SK-N-SH (cell line): Measurements from ENCODE around the gene CLEC10A. TPM values are rescaled to one million over a fixed set of nuclear protein-coding genes. Genes with fewer than 3 reads are reported as not detected.

Experiments used
- CTCF ChIP-seq: fragments of 200-600 bp; sonication (generic); IDR thresholded peaks from 2 replicates; pipeline ENCODE4 v1.6.1; 2017; ENCODE audit warnings: antibody characterized with exemption, mild to moderate bottlenecking, moderate library complexity
- ELF1 ChIP-seq: IDR thresholded peaks from 2 replicates; pipeline ENCODE4 v1.4.0; 2012
- EP300 ChIP-seq, 2 experiments: IDR thresholded peaks; 2 replicates each; pipeline versions ENCODE4 v1.4.0 to v1.6.1; 2012; ENCODE audit warnings: borderline replicate concordance in 1 of 2, low read depth in 1 of 2, low read length in 1 of 2
- EZH2phosphoT487 ChIP-seq: fragments of 200-600 bp; sonication (generic); IDR thresholded peaks from 2 replicates; pipeline ENCODE4 v1.6.1; 2017; ENCODE audit warnings: low read depth, mixed run types, mild to moderate bottlenecking, antibody characterized with exemption, moderate library complexity, borderline replicate concordance
- FOXM1 ChIP-seq: IDR thresholded peaks from 2 replicates; pipeline ENCODE4 v1.4.0; 2012; ENCODE audit warnings: low read depth, mild to moderate bottlenecking
- GABPA ChIP-seq: IDR thresholded peaks from 2 replicates; pipeline ENCODE4 v1.4.0; 2012; ENCODE audit warnings: low read depth, mild to moderate bottlenecking
- JUND ChIP-seq: IDR thresholded peaks from 2 replicates; pipeline ENCODE4 v1.4.0; 2012
- MXI1 ChIP-seq: IDR thresholded peaks from 2 replicates; pipeline ENCODE4 v1.6.1; 2012; ENCODE audit warnings: mild to moderate bottlenecking, low read depth, low read length, improper control_type of control experiment
- NFIC ChIP-seq: IDR thresholded peaks from 2 replicates; pipeline ENCODE4 v1.4.0; 2012; ENCODE audit warnings: borderline replicate concordance
- NRF1 ChIP-seq: IDR thresholded peaks from 2 replicates; pipeline ENCODE4 v1.6.1; 2012; ENCODE audit warnings: low read depth, mild to moderate bottlenecking, low read length
- PBX3 ChIP-seq: IDR thresholded peaks from 2 replicates; pipeline ENCODE4; 2012
- POLR2AphosphoS5 ChIP-seq: IDR thresholded peaks from 2 replicates; pipeline ENCODE4 v1.6.1; 2012; ENCODE audit warnings: low read depth, low read length
- RAD21 ChIP-seq: IDR thresholded peaks from 2 replicates; pipeline ENCODE4 v1.6.1; 2012; ENCODE audit warnings: mild to moderate bottlenecking, low read length
- RCOR1 ChIP-seq: fragments of 150-350 bp; IDR thresholded peaks from 2 replicates; pipeline ENCODE4 v1.6.1; 2017; ENCODE audit warnings: antibody characterized with exemption, low read length
- RXRA ChIP-seq: IDR thresholded peaks from 2 replicates; pipeline ENCODE4 v1.4.0; 2012; ENCODE audit warnings: low read depth, mild to moderate bottlenecking, borderline replicate concordance
- SMC3 ChIP-seq: IDR thresholded peaks from 2 replicates; pipeline ENCODE4 v1.6.1; 2012; ENCODE audit warnings: low read depth, low read length, improper control_type of control experiment
- TAF1 ChIP-seq: IDR thresholded peaks from 2 replicates; pipeline ENCODE4 v1.6.1; 2012; ENCODE audit warnings: low read depth, mild to moderate bottlenecking, low read length, moderate library complexity, borderline replicate concordance
- TCF12 ChIP-seq: IDR thresholded peaks from 2 replicates; pipeline ENCODE4 v1.4.0; 2012
- TEAD4 ChIP-seq: IDR thresholded peaks from 2 replicates; pipeline ENCODE4 v1.4.0; 2012; ENCODE audit warnings: mild to moderate bottlenecking, borderline replicate concordance; ENCODE audit not compliant: insufficient read depth
- USF2 ChIP-seq: fragments of 150-350 bp; IDR thresholded peaks from 2 replicates; pipeline ENCODE4 v1.6.1; 2017; ENCODE audit warnings: antibody characterized with exemption, low read length, low read depth, borderline replicate concordance
- YY1 ChIP-seq: IDR thresholded peaks from 2 replicates; pipeline ENCODE4 v1.4.0; 2012; ENCODE audit warnings: low read depth, mild to moderate bottlenecking
- polyA plus RNA-seq, 3 experiments: library from polyadenylated mRNA; depleted of rRNA; stranded (reverse); fragments of >200 nt; gene quantifications; 2 replicates each; pipeline ENCODE4 v1.2.3, GENCODE V29; 2012
- TF ChIP-seq, protein P1 (sequence below): fragments of 150-350 bp; IDR thresholded peaks from 2 replicates; pipeline ENCODE4 v1.6.1; 2016; ENCODE audit warnings: mild to moderate bottlenecking, low read depth, low read length

The CLEC10A gene
- polyA plus RNA-seq, 1 of the 3 experiments (the other 2 are of a cell fraction), result not detected

DNA sequence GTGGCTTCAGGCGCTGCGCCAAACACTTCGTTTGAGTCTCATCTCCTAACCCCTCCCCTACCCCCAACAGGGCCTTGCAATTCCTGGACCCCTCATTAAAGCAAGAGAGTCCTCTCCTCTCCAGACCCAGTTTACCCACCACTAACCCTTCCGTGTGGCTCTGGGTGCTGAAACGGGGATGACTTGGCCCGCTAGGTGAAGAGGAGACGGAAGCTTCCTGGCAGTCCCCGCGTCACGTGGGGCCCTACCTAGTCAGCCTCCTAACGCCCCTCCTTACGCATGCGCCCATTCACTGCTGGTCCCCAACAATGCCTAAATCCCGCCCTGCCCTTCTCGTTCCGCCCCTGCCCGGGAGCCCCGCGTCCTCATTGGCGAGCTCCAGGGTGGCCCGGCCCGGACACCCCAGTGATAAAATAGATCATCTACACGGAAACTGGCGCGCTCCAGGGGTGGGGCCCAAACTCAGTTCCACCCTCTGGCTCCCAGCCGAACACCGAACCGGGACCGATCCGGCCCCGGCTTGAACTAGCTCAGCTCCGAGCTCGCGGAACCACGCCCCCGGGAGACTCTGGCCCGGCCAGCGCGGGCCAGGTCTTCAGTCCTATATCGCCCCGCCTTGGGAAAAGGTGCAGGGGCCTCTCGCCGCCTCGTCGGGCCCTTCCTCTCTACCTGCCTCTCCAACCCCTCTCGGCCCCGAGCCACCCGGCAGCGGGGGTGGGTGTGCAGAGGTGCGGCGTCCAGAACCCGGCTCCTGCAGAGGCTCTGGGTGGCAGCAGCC, 44.3 kb downstream of the CLEC10A start, which contains the start of gene SLC16A13 (continued):
- TF ChIP-seq USF2 (peak; percentile 92), NRF1 (peak; percentile 85), POLR2AphosphoS5 (peak; percentile 89), EP300 (IDR thresholded peaks at IDR 0.05; ENCODE audit: borderline replicate concordance in 1 of 2, low read depth in 1 of 2, low read length in 1 of 2) (no peak), TAF1 (peak; percentile 49; the same call in 1 of the 2 replicates), TEAD4 (no peak), SMC3 (no peak), RXRA (no peak), RCOR1 (0 out of 2 replicates have a peak, but pooled peaks have one; percentile 4), NFIC (no peak; the same call in 1 of the 2 replicates), TCF12 (no peak), PBX3 (no peak), JUND (no peak), RAD21 (no peak), FOXM1 (no peak), EZH2phosphoT487 (no peak), CTCF (no peak), YY1 (peak; percentile 31; the same call in 1 of the 2 replicates), ELF1 (peak; percentile 51), GABPA (no peak), MXI1 (peak; percentile 86)
- TF ChIP-seq, protein P1, sequence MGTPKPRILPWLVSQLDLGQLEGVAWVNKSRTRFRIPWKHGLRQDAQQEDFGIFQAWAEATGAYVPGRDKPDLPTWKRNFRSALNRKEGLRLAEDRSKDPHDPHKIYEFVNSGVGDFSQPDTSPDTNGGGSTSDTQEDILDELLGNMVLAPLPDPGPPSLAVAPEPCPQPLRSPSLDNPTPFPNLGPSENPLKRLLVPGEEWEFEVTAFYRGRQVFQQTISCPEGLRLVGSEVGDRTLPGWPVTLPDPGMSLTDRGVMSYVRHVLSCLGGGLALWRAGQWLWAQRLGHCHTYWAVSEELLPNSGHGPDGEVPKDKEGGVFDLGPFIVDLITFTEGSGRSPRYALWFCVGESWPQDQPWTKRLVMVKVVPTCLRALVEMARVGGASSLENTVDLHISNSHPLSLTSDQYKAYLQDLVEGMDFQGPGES, result no peak
